K562 (cell line): ENCODE measurements around the gene HDAC7.

Source experiments
- ARID2 ChIP-seq: fragments of 450-650 bp; IDR thresholded peaks from 2 replicates; pipeline ENCODE4 v1.6.1; 2017; ENCODE audit warnings: antibody characterized with exemption, mild to moderate bottlenecking
- CBFB ChIP-seq: sonication (generic); formaldehyde crosslinking; IDR thresholded peaks from 2 replicates; pipeline ENCODE4 v1.4.0; 2020; ENCODE audit warnings: mild to moderate bottlenecking, missing genetic modification reagents
- MAFK ChIP-seq: IDR thresholded peaks from 2 replicates; pipeline ENCODE4 v1.6.1; 2011; ENCODE audit warnings: low read length, improper control_type of control experiment
- PHF21A ChIP-seq: fragments of 450-650 bp; IDR thresholded peaks from 2 replicates; pipeline ENCODE4 v1.6.1; 2017; ENCODE audit warnings: low read depth, borderline replicate concordance
- POLR2A ChIP-seq: fragments of 450-650 bp; conservative IDR thresholded peaks from 2 replicates; pipeline ENCODE4 v1.6.1; 2016
- ZFP91 ChIP-seq: sonication (generic); formaldehyde crosslinking; IDR thresholded peaks from 2 replicates; pipeline ENCODE4 v1.8.0; 2022; ENCODE audit warnings: mild to moderate bottlenecking, missing genetic modification reagents
- ZFX ChIP-seq: sonication (generic); formaldehyde crosslinking; IDR thresholded peaks from 2 replicates; pipeline ENCODE4 v1.8.0; 2022; ENCODE audit warnings: mild to moderate bottlenecking, missing genetic modification reagents, moderate library complexity
- ZNF133 ChIP-seq: fragments of 250-450 bp; sonication (Bioruptor Pico); IDR thresholded peaks from 2 replicates; pipeline ENCODE4 v1.4.0; 2020; ENCODE audit warnings: mild to moderate bottlenecking
- ZNF217 ChIP-seq: sonication (generic); formaldehyde crosslinking; IDR thresholded peaks from 2 replicates; pipeline ENCODE4 v1.8.0; 2022; ENCODE audit warnings: mild to moderate bottlenecking, missing genetic modification reagents
- ZNF224 ChIP-seq: sonication (generic); formaldehyde crosslinking; IDR thresholded peaks from 2 replicates; pipeline ENCODE4 v1.8.0; 2022; ENCODE audit warnings: mild to moderate bottlenecking, missing genetic modification reagents
- ZNF324 ChIP-seq: fragments of 250-450 bp; sonication (Bioruptor Pico); IDR thresholded peaks from 2 replicates; pipeline ENCODE4 v1.4.0; 2020; ENCODE audit warnings: mild to moderate bottlenecking
- TF ChIP-seq, protein P1 (sequence below), 2 experiments: fragments of 450-650 bp; conservative IDR thresholded peaks; 2 replicates each; pipeline ENCODE4 v1.6.1; 2017; ENCODE audit warnings: mild to moderate bottlenecking in 2 of 2, moderate library complexity in 2 of 2

GRCh38 chr12:47837190-47838171, 17.8 kb upstream of the HDAC7 start:
- TF ChIP-seq ZNF217 (CRISPR knock-in tag) (no peak), POLR2A (no peak), MAFK (no peak), CBFB (CRISPR knock-in tag) (no peak), ZFX (CRISPR knock-in tag) (no peak; the same call in 1 of the 2 replicates), PHF21A (no peak), ZNF324 (CRISPR knock-in tag) (no peak), ARID2 (peak; percentile 89), ZFP91 (CRISPR knock-in tag) (no peak), ZNF224 (no peak), ZNF133 (no peak)
- TF ChIP-seq, protein P1, sequence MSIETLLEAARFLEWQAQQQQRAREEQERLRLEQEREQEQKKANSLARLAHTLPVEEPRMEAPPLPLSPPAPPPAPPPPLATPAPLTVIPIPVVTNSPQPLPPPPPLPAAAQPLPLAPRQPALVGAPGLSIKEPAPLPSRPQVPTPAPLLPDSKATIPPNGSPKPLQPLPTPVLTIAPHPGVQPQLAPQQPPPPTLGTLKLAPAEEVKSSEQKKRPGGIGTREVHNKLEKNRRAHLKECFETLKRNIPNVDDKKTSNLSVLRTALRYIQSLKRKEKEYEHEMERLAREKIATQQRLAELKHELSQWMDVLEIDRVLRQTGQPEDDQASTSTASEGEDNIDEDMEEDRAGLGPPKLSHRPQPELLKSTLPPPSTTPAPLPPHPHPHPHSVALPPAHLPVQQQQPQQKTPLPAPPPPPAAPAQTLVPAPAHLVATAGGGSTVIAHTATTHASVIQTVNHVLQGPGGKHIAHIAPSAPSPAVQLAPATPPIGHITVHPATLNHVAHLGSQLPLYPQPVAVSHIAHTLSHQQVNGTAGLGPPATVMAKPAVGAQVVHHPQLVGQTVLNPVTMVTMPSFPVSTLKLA (conservative IDR thresholded peaks at IDR 0.05): no peak
